DND-41 (cell line): ENCODE results near the gene SYT9.

ENCODE experiments used
- ATAC-seq: fragments of 200-7000 bp; cut with Tn5 transposase; 3 replicates; pipeline ENCODE4 v1.9.1; 2021; ENCODE audit warnings: low read depth; ENCODE audit not compliant: insufficient read depth
- DNase-seq: peaks from one replicate; pipeline ENCODE4 v3.0.0-alpha.2; 2020
- H2AFZ ChIP-seq: 2 replicates; pipeline ENCODE4 v1.6.0; 2012; ENCODE audit warnings: low read depth, low read length
- H3K27ac ChIP-seq: 2 replicates; pipeline ENCODE4 v1.5.1; 2012; ENCODE audit warnings: low read length, inconsistent platforms
- H3K27me3 ChIP-seq: fragments of 200-600 bp; sonication (generic); 2 replicates; pipeline ENCODE4 v1.6.0; 2012; ENCODE audit warnings: low read length, mild to moderate bottlenecking, inconsistent platforms; ENCODE audit not compliant: insufficient read depth, poor library complexity
- H3K36me3 ChIP-seq: 2 replicates; pipeline ENCODE4 v1.5.1; 2012; ENCODE audit warnings: low read length, inconsistent platforms; ENCODE audit not compliant: insufficient read depth
- H3K4me1 ChIP-seq: 2 replicates; pipeline ENCODE4 v1.5.1; 2012; ENCODE audit warnings: mild to moderate bottlenecking, low read length; ENCODE audit not compliant: insufficient read depth
- H3K4me2 ChIP-seq: 2 replicates; pipeline ENCODE4 v1.6.0; 2012; ENCODE audit warnings: mild to moderate bottlenecking, moderate library complexity, low read length, inconsistent platforms; ENCODE audit not compliant: insufficient read depth
- H3K4me3 ChIP-seq, 2 experiments: fragments of 200-600 bp in 1 of 2; shearing (Covaris generic) in 1 of 2; 2 replicates each; pipeline ENCODE4 v1.5.1; 2012 to 2016; ENCODE audit warnings: inconsistent platforms in 2 of 2, low read length in 2 of 2, mild to moderate bottlenecking in 2 of 2, low read depth in 1 of 2, moderate library complexity in 1 of 2
- H3K79me2 ChIP-seq: 2 replicates; pipeline ENCODE4 v1.6.0; 2012; ENCODE audit warnings: low read length, inconsistent platforms; ENCODE audit not compliant: insufficient read depth
- H3K9ac ChIP-seq: 2 replicates; pipeline ENCODE4 v1.6.0; 2012; ENCODE audit warnings: low read depth, mild to moderate bottlenecking, inconsistent platforms, low read length, moderate library complexity
- H3K9me3 ChIP-seq: 2 replicates; pipeline ENCODE4 v1.5.1; 2012; ENCODE audit warnings: low read length, moderate library complexity, mild to moderate bottlenecking, inconsistent platforms; ENCODE audit not compliant: insufficient read depth, severe bottlenecking
- H4K20me1 ChIP-seq: 2 replicates; pipeline ENCODE4 v1.6.0; 2012; ENCODE audit warnings: low read length; ENCODE audit not compliant: insufficient read depth
- EZH2 ChIP-seq: IDR thresholded peaks from 3 replicates; pipeline ENCODE4 v1.6.1; 2012; ENCODE audit warnings: borderline replicate concordance, low read depth, mild to moderate bottlenecking, moderate library complexity, low read length, inconsistent platforms; ENCODE audit not compliant: severe bottlenecking
- TF ChIP-seq, protein P1 (sequence below): IDR thresholded peaks from 2 replicates; pipeline ENCODE4 v1.5.1; 2012; ENCODE audit warnings: borderline replicate concordance, low read length, moderate library complexity, mild to moderate bottlenecking; ENCODE audit not compliant: poor library complexity, severe bottlenecking; ENCODE audit errors: extremely low read depth

SYT9 gene

DNA sequence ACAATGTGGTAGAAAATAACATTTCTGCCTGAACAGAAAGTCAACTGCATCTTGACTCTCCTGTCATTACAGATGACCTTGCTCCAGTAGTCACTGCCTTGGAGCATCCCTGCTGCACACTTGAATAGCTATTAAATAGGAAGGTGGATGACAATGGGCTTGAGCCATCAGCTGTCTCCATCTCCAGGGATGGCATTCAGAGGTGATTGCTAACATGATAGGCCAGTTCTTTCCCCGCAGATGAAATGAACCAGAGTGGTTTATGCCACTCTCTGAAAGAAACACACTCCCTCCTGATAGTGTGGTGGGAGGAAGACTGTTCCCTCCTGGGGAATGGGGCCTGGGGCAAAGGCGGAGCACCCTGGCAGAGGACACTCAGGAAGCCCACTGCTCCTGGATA, 176.5 kb downstream of the SYT9 start:
- no peak overlapping the region for H3K4me3 ChIP-seq
- TF ChIP-seq EZH2: no peak
- TF ChIP-seq, protein P1, sequence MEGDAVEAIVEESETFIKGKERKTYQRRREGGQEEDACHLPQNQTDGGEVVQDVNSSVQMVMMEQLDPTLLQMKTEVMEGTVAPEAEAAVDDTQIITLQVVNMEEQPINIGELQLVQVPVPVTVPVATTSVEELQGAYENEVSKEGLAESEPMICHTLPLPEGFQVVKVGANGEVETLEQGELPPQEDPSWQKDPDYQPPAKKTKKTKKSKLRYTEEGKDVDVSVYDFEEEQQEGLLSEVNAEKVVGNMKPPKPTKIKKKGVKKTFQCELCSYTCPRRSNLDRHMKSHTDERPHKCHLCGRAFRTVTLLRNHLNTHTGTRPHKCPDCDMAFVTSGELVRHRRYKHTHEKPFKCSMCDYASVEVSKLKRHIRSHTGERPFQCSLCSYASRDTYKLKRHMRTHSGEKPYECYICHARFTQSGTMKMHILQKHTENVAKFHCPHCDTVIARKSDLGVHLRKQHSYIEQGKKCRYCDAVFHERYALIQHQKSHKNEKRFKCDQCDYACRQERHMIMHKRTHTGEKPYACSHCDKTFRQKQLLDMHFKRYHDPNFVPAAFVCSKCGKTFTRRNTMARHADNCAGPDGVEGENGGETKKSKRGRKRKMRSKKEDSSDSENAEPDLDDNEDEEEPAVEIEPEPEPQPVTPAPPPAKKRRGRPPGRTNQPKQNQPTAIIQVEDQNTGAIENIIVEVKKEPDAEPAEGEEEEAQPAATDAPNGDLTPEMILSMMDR: no peak
- no peaks in the 10 kb centered on the region for H3K36me3 ChIP-seq
- no peak overlapping the region for H3K4me2 ChIP-seq
- H3K9me3 ChIP-seq: no peaks in the 10 kb centered on the region
- no peak overlapping the region for H2AFZ ChIP-seq
- no peaks in the 10 kb centered on the region for H4K20me1 ChIP-seq
- H3K9ac ChIP-seq: no peak overlapping the region
- no peaks in the 10 kb centered on the region for H3K79me2 ChIP-seq
- no peaks in the 10 kb centered on the region for H3K27me3 ChIP-seq
- no peak for ATAC-seq
- DNase-seq: no peak
- no peak overlapping the region for H3K27ac ChIP-seq
- no peaks in the 10 kb centered on the region for H3K4me1 ChIP-seq

DNA sequence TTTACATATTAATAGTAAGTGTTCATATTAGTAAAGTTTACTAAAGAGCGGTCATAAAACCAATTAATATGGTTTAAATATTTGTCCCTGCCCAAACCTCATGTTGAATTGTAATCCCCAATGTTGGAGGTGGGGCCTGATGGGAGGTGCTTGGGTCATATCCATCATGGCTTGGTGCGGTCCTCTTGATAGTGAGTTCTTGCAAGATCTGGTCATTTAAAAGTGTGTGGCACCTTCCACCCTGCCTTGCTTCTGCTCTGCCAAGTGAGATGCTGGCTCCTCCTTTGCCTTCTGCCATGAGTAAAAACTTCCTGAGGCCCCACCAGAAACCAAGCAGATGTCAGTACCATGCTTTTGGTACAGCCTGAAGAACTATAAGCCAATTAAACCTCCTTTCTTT, 178.8 kb downstream of the SYT9 start:
- no peaks in the 10 kb centered on the region for H3K36me3 ChIP-seq
- no peak overlapping the region for H3K27ac ChIP-seq
- ATAC-seq (no peak), DNase-seq (no peak)
- no peaks in the 10 kb centered on the region for H3K27me3 ChIP-seq
- no peak overlapping the region for H3K4me2 ChIP-seq
- H3K9me3 ChIP-seq: no peaks in the 10 kb centered on the region
- H3K79me2 ChIP-seq: no peaks in the 10 kb centered on the region
- no peak overlapping the region for H3K4me3 ChIP-seq
- no peaks in the 10 kb centered on the region for H3K4me1 ChIP-seq
- H2AFZ ChIP-seq: no peak overlapping the region
- H3K9ac ChIP-seq: no peak overlapping the region
- H4K20me1 ChIP-seq: no peaks in the 10 kb centered on the region
- TF ChIP-seq, protein P1: no peak

DNA sequence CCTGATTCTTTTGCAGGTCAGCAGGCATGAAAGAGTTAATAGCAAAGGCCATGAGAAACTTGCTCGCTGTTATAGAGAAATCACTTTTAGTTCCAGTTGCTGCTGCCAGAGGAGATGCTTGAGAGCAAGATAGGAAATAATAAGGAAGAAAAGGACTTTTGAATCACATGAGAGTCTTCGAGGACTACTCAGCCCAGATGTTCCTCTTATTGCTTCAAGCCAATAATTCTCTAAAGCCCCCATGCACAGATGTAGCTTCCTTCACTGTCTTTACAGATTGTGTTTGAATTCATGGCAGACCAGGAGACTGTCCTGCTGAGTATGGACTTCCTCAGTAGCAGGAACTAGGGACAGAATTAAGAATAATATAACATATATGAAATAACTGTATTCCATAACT, 183.5 kb downstream of the SYT9 start:
- DNase-seq (no peak), ATAC-seq (no peak)
- Histone ChIP-seq H2AFZ (no peak overlapping the region), H3K27ac (no peak overlapping the region), H3K27me3 (no peaks in the 10 kb centered on the region), H3K4me2 (no peak overlapping the region), H3K9me3 (no peaks in the 10 kb centered on the region), H3K36me3 (no peaks in the 10 kb centered on the region), H4K20me1 (no peaks in the 10 kb centered on the region), H3K4me3 (no peak overlapping the region), H3K4me1 (peaks cover 5% of the 10 kb centered on the region; the same call in 1 of the 2 replicates), H3K79me2 (no peaks in the 10 kb centered on the region), H3K9ac (no peak overlapping the region)
- TF ChIP-seq EZH2: no peak
- TF ChIP-seq, protein P1: no peak

DNA sequence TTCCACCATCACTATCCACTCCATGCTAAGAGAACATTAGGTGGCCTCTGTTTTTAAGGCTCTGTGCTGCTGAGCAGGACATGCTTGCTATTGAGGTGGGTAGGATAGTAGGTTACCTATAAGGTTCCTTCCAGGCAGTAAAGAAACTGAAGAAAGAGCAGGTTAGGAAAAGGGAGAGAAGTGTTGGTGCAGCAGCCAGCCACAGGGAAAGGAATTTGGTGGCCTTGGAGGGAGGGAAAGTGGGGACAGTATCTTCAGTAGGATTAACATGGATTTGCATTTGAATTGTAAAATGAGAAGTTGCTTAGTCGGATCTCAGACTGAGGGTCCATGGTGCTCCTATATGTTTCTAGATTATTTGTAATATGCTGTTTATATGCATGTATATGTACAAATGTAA, 184.4 kb downstream of the SYT9 start:
- no peak overlapping the region for H3K4me2 ChIP-seq
- no peaks in the 10 kb centered on the region for H3K36me3 ChIP-seq
- H3K27ac ChIP-seq: no peak overlapping the region
- no peak overlapping the region for H3K9ac ChIP-seq
- TF ChIP-seq, protein P1: no peak
- no peak for TF ChIP-seq EZH2
- H3K79me2 ChIP-seq: no peaks in the 10 kb centered on the region
- H2AFZ ChIP-seq: no peak overlapping the region
- DNase-seq (no peak), ATAC-seq (no peak)
- H3K4me1 ChIP-seq: peaks cover 5% of the 10 kb centered on the region; the same call in 1 of the 2 replicates
- no peak overlapping the region for H3K4me3 ChIP-seq
- no peaks in the 10 kb centered on the region for H3K9me3 ChIP-seq
- H3K27me3 ChIP-seq: no peaks in the 10 kb centered on the region
- H4K20me1 ChIP-seq: no peaks in the 10 kb centered on the region
